Neutrophil (primary cell): ENCODE measurements around the gene SMOC2.

Source experiments
- H3K27ac ChIP-seq: fragments of 200-600 bp; sonication (generic); 2 replicates; pipeline ENCODE4 v1.5.1; 2016; ENCODE audit warnings: mild to moderate bottlenecking, moderate library complexity
- H3K27me3 ChIP-seq: fragments of 200-600 bp; sonication (generic); 2 replicates; pipeline ENCODE4 v1.6.0; 2016; ENCODE audit warnings: mild to moderate bottlenecking
- H3K36me3 ChIP-seq: fragments of 200-600 bp; sonication (generic); 2 replicates; pipeline ENCODE4 v1.5.1; 2017
- H3K4me1 ChIP-seq, 2 experiments: fragments of 200-600 bp in 1 of 2; sonication (generic) in 1 of 2; 1 replicate in 1 of 2; 2 replicates in 1 of 2; pipeline versions ENCODE4 v1.5.1 to v1.6.1; 2013 to 2016; ENCODE audit warnings: low read depth in 1 of 2, low read length in 1 of 2, mild to moderate bottlenecking in 1 of 2, moderate library complexity in 1 of 2; ENCODE audit not compliant: control insufficient read depth in 1 of 2, insufficient read depth in 1 of 2
- H3K4me3 ChIP-seq, 2 experiments: fragments of 200-600 bp in 1 of 2; sonication (generic) in 1 of 2; 1 replicate in 1 of 2; 2 replicates in 1 of 2; pipeline ENCODE4 v1.5.1; 2013 to 2016; ENCODE audit warnings: low read depth in 1 of 2, low read length in 1 of 2, mild to moderate bottlenecking in 1 of 2, moderate library complexity in 1 of 2
- H3K9me3 ChIP-seq: fragments of 200-600 bp; sonication (generic); 2 replicates; pipeline ENCODE4 v1.5.1; 2016
- TF ChIP-seq, protein P1 (sequence below): fragments of 200-600 bp; sonication (generic); IDR thresholded peaks from 2 replicates; pipeline ENCODE4 v1.5.1; 2016; ENCODE audit warnings: antibody characterized with exemption

The SMOC2 gene

DNA sequence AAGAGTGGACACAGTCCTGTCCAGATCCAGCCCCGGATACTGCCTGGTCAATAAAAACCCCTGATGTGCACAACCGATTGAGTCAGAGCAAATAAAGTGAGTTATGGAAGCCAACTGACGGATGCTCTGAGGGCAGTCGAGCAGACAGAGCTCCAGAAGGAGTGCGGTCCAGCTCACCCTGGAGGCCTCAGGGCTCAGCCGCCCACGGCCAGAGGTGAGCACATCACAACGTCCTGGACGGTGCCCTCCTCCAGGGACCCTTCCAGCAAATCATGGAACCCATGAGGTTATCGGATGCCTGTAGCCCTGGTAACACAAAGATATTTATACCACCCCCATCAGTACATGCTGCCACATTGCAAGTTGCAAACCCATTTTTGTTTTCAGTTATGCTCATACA, 44.0 kb upstream of the SMOC2 start:
- Histone ChIP-seq H3K36me3 (no peaks in the 10 kb centered on the region), H3K27ac (no peak overlapping the region), H3K9me3 (no peaks in the 10 kb centered on the region), H3K4me1 (no peaks in the 10 kb centered on the region), H3K4me3 (no peak overlapping the region), H3K27me3 (no peaks in the 10 kb centered on the region)
- TF ChIP-seq, protein P1, sequence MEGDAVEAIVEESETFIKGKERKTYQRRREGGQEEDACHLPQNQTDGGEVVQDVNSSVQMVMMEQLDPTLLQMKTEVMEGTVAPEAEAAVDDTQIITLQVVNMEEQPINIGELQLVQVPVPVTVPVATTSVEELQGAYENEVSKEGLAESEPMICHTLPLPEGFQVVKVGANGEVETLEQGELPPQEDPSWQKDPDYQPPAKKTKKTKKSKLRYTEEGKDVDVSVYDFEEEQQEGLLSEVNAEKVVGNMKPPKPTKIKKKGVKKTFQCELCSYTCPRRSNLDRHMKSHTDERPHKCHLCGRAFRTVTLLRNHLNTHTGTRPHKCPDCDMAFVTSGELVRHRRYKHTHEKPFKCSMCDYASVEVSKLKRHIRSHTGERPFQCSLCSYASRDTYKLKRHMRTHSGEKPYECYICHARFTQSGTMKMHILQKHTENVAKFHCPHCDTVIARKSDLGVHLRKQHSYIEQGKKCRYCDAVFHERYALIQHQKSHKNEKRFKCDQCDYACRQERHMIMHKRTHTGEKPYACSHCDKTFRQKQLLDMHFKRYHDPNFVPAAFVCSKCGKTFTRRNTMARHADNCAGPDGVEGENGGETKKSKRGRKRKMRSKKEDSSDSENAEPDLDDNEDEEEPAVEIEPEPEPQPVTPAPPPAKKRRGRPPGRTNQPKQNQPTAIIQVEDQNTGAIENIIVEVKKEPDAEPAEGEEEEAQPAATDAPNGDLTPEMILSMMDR: no peak

DNA sequence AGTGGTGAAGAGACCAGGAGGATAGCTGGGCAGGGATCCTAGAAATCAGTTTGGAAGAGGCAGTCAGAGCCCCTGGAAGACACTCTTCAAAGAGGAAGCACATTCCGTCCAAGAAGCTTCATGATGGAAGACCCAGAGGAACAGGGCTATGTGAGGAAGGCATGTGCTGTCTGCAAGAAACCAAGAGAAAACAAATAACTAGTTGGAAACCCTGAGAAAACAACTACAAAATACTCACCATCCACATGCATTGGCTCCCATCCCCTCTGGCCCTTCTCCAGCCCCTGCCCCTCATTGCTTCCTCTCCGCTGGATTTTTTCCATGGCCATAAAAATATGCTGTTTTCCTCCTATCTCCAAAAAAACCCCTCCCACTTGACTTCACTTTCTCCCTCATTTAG, 40.9 kb upstream of the SMOC2 start:
- H3K36me3 ChIP-seq: no peaks in the 10 kb centered on the region
- no peaks in the 10 kb centered on the region for H3K4me1 ChIP-seq
- H3K27ac ChIP-seq: no peak overlapping the region
- H3K4me3 ChIP-seq: no peak overlapping the region
- TF ChIP-seq, protein P1: no peak
- no peaks in the 10 kb centered on the region for H3K27me3 ChIP-seq
- no peaks in the 10 kb centered on the region for H3K9me3 ChIP-seq

GRCh38 chr6:168403370-168404005, 37.5 kb upstream of the SMOC2 start:
- Histone ChIP-seq H3K4me1 (no peaks in the 10 kb centered on the region), H3K36me3 (no peaks in the 10 kb centered on the region), H3K4me3 (no peak overlapping the region), H3K27me3 (no peaks in the 10 kb centered on the region), H3K9me3 (no peaks in the 10 kb centered on the region), H3K27ac (no peak overlapping the region)
- TF ChIP-seq, protein P1: no peak

DNA sequence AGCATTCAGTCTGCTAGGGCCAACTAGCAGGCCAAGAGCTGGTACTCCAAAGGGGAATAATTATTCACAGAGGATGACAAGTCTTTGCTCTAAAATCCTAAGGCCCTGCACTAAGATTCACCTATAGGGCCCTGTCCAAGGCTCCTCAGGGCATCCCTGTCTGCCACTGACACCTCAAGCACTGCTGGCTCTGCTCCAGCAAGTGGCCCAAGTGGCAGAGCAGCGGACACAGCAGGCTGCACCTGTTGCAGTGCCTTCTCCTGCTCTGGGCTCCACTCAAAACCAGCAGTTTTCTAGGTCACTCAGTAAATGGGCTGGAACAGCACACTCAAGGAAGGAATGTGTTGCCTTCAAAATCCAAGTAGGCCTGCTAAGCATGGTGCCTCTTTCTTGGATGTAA, 36.4 kb upstream of the SMOC2 start:
- no peak overlapping the region for H3K4me3 ChIP-seq
- H3K27me3 ChIP-seq: no peaks in the 10 kb centered on the region
- no peaks in the 10 kb centered on the region for H3K36me3 ChIP-seq
- TF ChIP-seq, protein P1: no peak
- no peaks in the 10 kb centered on the region for H3K4me1 ChIP-seq
- H3K27ac ChIP-seq: no peak overlapping the region
- H3K9me3 ChIP-seq: no peaks in the 10 kb centered on the region

DNA sequence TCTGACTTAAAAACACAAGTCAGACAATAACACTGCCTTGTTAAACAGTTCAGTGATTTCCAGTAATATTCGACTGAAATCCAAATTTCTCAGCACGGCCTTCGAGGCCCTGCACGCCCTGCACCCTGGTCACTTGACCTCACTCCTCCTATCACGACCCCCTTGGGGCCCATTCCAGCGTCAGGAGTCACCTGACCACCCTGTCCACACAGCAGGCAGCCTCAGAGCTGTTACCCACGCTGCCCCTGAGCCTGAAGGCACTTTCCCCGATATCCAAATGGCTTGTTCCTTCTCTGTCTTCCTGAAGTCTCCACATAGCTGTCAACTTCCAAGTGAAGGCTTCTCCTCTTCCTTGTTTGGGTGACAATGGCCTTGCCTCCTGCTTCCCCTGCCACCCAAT, 33.1 kb upstream of the SMOC2 start:
- H3K27ac ChIP-seq: no peak overlapping the region
- TF ChIP-seq, protein P1: no peak
- no peaks in the 10 kb centered on the region for H3K27me3 ChIP-seq
- no peaks in the 10 kb centered on the region for H3K36me3 ChIP-seq
- H3K4me3 ChIP-seq: no peak overlapping the region
- H3K4me1 ChIP-seq: no peaks in the 10 kb centered on the region
- H3K9me3 ChIP-seq: no peaks in the 10 kb centered on the region
